Regular cardiac myocyte (primary cell): Measurements from ENCODE around the gene TLR9. TPM values are rescaled to one million over a fixed set of nuclear protein-coding genes. Genes with fewer than 3 reads are reported as not detected.

Experiments used
- total RNA-seq: library from RNA; depleted of rRNA; stranded (reverse); fragments of >200 nt; gene quantifications from 2 replicates; pipeline ENCODE4 v1.2.3, GENCODE V29; 2014

The TLR9 gene, protein sequence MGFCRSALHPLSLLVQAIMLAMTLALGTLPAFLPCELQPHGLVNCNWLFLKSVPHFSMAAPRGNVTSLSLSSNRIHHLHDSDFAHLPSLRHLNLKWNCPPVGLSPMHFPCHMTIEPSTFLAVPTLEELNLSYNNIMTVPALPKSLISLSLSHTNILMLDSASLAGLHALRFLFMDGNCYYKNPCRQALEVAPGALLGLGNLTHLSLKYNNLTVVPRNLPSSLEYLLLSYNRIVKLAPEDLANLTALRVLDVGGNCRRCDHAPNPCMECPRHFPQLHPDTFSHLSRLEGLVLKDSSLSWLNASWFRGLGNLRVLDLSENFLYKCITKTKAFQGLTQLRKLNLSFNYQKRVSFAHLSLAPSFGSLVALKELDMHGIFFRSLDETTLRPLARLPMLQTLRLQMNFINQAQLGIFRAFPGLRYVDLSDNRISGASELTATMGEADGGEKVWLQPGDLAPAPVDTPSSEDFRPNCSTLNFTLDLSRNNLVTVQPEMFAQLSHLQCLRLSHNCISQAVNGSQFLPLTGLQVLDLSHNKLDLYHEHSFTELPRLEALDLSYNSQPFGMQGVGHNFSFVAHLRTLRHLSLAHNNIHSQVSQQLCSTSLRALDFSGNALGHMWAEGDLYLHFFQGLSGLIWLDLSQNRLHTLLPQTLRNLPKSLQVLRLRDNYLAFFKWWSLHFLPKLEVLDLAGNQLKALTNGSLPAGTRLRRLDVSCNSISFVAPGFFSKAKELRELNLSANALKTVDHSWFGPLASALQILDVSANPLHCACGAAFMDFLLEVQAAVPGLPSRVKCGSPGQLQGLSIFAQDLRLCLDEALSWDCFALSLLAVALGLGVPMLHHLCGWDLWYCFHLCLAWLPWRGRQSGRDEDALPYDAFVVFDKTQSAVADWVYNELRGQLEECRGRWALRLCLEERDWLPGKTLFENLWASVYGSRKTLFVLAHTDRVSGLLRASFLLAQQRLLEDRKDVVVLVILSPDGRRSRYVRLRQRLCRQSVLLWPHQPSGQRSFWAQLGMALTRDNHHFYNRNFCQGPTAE
- total RNA-seq, result not detected in 2 replicates

DNA sequence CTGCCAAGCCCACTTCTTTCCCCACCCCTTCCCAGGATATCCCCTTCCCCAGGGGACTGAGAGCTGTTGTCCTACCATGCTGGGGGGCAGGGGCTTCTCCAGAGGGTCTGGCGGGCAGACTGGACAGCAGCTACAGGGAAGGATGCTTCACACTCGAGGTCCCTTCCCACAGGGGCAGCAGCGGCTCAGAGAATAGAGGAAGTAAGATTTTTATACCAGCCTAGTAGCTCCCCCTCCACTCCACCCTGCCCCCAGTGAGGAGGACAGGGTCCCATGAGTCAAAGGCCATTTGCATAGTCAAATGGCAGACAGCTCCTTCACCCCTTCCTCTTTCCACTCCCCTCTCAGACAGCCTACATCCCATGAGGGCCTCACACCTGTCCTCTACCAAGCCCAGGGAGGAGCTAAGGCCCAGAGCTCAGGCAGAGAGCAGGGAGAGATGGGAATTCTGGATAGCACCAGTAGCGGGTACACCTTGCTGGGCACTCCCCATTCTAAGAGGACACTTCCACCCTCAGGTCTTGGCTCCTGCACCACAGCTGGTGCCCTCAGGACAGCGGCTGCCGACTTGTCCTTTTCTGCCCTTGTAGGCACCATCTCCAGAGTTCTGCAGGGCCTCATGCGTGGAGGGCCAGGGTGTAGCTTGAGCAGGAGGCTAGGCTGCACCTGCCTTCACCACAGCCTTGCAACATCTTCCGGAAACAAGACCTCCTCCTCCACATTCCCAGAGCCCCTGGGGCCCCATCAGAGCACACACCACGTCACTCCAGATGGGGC is at the start of gene TLR9:
Gene TLR9, minus strand, starts transcription at position 194 of the 777 bp plus-strand sequence. Its CDS starts 116 bp downstream, at position 78.

DNA sequence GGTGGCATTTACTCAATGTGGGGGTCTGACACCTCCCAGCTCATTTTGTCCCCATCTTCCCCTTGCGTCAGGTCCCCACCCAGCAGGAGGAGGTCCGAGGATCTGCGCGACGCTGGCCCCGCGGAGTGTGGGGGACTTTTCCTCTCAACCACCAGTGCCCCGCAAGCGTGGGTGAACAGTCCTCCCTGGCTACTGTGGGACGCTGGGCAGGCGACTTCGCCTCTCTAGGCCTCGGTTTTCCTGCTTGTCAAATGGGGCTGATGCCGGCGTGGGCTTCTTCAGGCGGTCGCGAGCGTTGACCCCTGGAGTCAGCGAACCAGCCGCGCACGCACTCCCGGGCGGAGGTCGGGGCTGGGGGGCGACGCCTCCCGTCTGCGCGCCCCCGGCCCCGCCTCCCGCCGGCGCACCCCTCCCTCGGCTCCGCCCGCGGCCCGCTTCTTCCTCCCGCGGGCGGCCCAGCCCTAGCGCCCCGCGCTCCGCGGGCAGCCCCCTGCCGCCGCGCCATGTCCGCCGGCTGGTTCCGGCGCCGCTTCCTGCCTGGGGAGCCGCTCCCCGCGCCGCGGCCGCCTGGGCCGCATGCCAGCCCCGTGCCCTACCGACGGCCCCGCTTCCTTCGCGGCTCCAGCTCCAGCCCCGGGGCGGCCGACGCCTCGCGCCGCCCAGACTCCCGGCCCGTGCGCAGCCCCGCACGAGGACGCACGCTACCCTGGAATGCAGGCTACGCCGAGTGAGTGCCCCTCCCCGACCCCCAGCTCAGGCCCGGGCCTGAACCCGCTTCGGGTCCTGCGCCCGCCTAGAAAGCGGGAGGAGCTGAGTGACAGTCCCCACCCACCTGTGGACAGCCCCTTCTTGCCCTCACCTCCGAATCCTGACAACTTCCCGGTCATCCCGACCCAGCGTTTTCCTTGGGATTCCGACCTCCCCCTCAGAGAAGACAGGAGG is 20.1 kb upstream of the TLR9 start, which contains the start of gene PPM1M:
Gene PPM1M, plus strand, starts transcription at position 438 of the 942 bp plus-strand sequence. Its CDS starts 66 bp downstream, at position 504.

DNA sequence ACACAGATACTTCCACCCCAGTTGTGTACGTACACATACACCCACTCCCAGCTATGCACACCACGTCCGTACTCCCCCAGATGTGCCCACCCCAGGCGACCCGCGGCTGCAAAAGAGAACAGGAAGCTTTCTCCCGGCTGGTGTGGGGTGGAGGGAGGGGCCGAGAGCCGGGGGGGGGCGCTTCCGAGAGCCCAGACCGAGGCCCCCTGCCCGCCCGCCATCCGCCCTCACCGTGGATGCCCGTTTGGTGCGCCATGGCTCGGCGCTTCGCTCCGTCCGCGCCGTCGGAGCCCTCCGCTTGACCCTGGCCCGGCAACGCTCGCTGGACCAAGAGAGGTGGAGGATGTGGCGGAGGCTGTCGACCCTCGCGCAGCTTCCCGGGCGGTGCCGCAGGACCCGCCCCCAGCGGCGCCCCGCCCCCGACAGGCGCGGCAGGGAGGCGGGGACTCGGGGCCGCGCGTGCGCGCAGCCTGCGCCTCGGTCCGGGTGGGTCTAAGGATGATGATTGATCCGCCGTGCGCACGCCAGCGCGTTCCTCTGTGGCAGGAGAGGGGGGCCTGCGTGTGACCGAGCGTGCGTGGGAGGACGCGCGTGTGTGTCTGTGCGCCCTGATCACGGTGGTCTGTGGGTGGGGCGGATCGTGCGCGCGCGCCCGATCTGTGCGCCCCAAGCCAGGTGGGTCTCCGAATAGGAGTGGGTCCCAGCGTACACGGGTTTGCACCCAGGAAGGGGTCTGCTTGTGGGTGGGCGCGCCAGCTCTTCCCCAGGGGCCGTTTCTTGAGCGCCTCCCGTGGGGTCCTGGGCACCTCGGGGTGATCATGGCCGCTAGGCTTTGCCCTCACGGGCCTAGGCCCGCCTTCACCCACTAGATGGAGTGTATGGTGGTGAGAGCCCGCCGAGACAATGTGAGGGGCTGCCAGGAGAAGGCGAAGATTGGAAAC is 13.6 kb upstream of the TLR9 start, which contains the start of gene TWF2:
Gene TWF2, minus strand, starts transcription at position 398 of the 941 bp plus-strand sequence. Its CDS starts 142 bp downstream, at position 256.

DNA sequence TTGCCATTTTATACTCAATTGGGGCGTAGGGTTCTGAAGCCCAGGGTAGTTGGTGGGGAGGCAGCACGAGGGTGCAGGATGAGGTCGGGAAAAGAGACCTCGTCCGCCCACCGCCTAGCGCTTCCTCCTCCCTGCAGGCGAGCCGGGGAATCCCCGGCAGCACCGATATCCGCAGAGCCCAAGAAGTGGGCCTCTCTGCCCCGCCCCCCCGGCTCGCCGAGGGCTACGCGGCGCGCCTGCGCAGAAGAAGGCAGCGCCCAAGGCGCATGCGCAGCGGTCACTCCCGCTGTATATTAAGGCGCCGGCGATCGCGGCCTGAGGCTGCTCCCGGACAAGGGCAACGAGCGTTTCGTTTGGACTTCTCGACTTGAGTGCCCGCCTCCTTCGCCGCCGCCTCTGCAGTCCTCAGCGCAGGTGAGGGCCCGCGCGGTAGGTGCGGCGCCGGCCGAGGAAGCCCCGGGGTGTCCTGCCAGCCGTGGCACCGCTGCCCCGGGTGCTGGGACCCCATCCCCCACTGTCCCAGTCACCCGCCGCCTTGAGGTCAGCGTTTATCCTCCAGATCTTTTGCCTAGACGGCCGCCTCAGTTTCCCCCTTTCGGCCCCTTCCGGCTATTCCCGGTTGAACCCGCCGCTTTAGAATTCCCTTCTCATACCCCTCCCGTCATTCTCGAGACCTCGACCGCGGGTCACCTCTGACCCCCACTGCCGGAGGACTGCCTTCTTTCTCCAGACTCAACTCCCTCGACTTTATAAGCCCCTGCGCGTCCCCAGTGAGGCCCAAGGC is 27.4 kb downstream of the TLR9 start, which contains the start of gene ALAS1:
Gene ALAS1, plus strand, starts transcription at position 319 of the 784 bp plus-strand sequence. CDS start 1,082 bp downstream, outside the sequence.

Other genes with a start within 250 kb of the TLR9 start
- gene ACY1, start 242.1 kb downstream of the TLR9 start, total RNA-seq, result 64.8 and 86.5 TPM in 2 replicates
- gene RPL29, start 229.8 kb downstream of the TLR9 start, total RNA-seq, result 1,134 and 1,150 TPM in 2 replicates
- 5.9 and 10.9 TPM in 2 replicates for gene DUSP7, start 169.1 kb downstream of the TLR9 start, total RNA-seq
- 2.3 and 21.1 TPM in 2 replicates for gene POC1A, start 71.2 kb downstream of the TLR9 start, total RNA-seq
- 27.1 and 32.8 TPM in 2 replicates for gene ALAS1, start 27.5 kb downstream of the TLR9 start, total RNA-seq
- 60.3 and 100 TPM in 2 replicates for gene TWF2, start 13.5 kb upstream of the TLR9 start, total RNA-seq
- gene PPM1M, start 20.1 kb upstream of the TLR9 start, total RNA-seq, result 18.3 and 18.8 TPM in 2 replicates
- gene WDR82, start 53.0 kb upstream of the TLR9 start, total RNA-seq, result 51.0 and 79.8 TPM in 2 replicates
- 2.8 and 8.8 TPM in 2 replicates for gene GLYCTK, start 62.2 kb upstream of the TLR9 start, total RNA-seq
- 0.96 and 2.0 TPM in 2 replicates for gene DNAH1, start 90.7 kb upstream of the TLR9 start, total RNA-seq
- 41.2 and 61.9 TPM in 2 replicates for gene BAP1, start 184.4 kb upstream of the TLR9 start, total RNA-seq
- 1.7 and 2.1 TPM in 2 replicates for gene PHF7, start 185.0 kb upstream of the TLR9 start, total RNA-seq
- under 0.01 TPM in 2 replicates for gene SEMA3G, start 219.5 kb upstream of the TLR9 start, total RNA-seq
- gene TNNC1, start 228.4 kb upstream of the TLR9 start, total RNA-seq, result 0.96 and 2.5 TPM in 2 replicates
- gene NISCH, start 230.0 kb upstream of the TLR9 start, total RNA-seq, result 38.2 and 67.9 TPM in 2 replicates